NCI-H1105 (cell line): ENCODE measurements around the gene PERCC1.
"Not testable (repeated sequence)": the region's sequence is repeated elsewhere in the genome, so short reads cannot be mapped to it uniquely, and the experiment has no call there.

ENCODE experiments used
- DNase-seq: peaks from one replicate; lab custom pipeline; 2025; lab: John Stamatoyannopoulos, UW

Gene PERCC1

DNA sequence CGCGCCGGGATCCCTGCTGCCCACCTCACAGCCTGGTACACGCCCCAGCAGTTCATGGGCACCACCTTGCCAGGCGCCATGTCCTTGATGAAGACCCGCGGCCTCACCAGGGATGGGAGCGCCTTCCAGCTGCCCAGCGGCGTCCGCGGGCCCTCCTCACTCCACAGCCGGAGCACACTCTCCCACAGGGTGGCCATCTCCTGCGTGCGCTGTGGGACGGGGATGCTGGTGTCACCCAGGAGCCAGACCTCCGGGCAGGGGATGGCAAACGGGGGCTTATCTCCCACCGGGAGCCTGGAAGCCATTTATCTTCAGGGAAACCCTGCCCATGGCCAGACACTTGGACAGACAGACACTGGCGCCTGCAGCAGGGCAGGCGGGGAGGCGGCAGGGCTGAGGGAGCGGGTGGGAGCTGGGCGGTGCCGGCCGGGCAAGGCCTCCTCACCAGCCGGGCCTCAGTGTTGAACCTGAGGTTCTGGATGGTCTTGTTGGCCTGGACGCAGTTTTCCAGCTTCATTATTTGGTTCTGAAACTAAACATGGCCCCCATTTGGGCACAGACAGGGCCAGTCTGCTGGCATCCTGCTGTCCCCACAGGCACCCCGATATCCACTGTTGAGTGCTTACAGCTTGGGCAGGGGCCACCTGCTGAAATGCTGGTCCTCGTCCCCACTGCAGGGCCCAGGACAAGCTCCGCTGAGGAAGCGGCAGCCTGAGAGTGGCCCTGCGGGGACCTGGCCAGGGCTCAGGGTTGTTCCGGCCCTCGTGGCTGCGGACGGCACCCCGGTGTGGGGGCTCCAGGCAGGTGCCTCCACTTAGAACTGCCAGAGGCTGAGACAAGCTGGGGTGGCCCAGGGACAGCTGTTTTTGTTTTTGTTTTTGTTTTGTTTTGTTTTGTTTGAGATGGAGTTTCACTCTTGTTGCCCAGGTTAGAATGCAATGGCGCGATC, 4.0 kb downstream of the PERCC1 start:
- no peak for DNase-seq

DNA sequence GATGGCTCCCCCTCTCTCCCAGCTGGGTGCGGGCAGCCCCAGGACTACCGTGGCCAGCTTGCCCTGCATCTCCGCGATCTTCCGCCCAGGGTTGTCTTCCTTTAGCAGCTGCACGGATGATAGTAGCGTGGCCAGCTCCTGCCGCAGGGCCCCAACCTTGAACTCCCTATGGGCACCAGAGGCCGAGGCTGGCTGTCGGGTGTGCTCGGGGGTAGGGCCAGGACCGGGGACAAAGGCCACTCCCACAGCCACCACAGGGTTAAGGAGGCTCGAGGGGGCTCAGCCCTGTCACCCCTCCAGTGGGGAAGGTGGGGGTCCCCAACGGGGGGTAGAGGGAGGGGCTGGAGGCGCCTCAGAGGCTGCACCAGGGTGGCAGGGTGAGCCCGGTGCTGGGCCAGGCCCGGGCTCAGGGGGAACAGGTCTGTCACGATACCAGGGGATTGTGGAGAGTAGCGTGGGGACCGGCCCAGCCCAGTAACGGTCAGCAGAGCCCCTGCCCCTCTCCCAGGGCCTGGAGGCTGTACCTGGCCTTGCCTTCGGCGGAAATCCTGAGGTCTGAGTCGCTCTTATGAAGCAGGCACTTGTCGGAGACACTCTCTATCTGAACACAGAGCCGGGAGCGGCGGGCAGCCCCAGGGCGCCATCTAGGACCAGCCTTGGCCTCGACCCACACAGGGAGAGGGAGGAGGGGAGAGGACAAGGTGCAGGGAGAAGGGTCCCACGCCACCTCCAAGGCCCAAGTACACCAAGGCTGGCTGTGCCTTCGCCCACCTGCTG, 5.2 kb downstream of the PERCC1 start:
- no peak for DNase-seq

DNA sequence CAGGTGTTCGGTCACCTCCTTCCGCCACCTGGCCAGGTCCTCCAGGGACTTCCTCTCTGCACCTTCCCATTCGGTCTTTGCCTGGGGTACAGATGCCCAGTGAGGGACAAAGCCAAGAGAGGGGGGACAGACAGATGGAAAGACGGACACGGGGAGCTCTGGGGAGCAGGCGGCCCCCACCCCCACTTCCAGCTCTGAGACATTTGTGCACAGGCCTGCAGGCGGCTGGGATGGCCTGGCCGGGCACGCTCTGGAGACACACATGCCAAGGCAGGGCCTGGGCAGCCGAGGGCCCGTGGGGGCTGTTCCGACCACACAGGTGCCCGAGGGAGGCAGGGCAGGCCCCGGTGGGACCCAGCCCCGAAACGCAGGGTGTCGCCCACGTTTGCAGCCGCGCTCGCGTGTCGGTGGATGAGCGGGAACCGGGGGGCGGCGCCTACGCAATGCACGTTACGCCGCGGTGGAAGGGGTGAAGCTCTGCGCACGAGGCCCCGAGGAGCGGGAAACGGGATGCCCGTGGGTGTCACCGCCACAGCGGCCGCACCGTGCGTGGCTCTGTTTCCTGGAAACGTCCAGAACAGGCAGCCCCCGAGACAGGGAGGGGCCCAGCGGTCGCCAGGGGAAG, 6.0 kb downstream of the PERCC1 start:
- no peak for DNase-seq

DNA sequence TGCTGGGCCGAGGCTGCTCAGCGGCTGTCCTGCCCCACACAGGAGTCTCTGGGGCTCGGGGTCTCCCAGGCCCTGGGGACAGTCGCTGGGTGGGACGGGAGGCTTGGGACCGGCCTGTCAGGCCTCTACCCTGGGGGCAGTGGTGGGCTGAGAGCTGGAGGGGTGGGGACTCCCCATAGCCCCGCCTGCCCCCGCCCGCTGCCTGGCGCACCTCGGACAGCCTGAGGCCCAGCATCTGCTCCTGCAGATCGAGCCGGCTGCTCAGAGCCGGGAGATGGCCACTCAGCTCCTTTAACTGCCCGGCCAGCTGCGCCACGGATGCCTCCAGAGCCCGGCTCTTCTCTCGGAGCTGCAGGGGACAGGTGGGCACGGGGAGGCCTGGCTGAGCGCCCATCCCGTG, 6.7 kb downstream of the PERCC1 start:
- no peak for DNase-seq

DNA sequence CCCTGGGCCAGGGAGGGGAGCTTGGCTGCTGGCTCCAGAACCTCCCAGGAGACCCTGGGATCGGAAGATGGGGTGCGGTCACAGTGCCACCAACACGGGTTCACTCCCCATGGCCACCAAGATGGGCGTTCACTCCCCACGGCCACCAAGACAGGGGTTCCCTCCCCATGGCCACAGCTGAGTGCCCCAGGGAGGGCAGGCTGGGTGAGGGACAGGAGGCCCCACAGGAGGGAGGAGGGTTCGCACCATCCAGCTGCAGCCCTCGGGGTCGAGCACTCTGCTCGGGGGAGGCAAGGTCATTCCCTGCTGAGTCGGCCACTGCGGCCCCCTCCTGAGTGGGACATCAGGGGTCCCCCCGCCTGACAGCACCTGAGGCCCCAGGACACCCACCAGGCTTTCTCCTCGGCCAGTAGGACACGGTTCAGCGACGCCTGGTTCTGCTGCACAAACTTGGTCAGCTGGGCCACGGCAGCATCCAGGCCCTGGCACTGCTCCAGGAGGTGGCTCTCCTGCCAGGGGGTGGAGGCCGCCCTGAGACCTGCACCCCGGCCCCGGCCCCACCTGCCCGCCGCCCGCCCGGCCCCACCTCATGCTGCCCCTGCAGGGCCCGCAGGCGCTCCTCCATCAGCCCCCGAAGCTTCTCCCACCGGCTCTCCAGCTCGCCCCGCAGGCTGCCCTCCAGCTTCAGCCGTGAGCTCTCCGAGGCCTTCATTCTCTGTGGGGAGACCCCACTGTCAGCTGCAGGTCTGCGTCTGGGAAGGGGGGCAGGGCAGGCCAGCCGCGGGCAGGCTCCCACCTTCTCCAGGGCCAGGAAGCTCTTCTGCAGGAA, 7.6 kb downstream of the PERCC1 start:
- no peak for DNase-seq

DNA sequence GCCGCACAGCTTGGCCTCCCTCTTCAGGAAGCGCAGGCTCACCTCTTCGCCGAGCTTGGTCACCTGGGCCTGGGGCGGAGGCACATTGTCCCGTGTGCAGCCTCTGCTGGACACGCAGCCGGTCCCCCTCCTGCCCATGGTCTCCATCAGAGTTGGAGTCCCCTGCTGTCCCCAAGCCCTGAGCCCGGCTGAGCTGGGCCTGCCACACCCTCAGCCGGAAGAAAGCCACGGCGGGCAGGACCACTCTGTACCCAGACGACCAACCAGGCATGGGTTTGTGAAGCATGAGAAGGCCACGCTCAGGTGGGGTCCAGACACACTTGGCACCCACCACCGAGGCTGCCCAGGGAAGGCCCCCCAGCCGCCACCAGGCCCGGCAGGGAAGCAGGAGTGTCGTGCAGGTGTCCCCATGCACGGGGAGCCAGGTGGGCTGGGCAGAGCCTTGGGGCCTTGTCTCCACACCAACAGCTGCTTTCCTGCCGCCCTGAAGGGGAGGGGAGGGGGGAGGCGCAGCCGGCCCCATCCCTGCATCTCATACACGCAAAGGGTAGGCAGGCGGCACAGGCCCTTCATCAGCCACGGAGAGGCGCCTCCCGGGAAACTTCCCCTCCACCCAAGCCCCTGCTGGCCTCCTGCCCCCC, 8.3 kb downstream of the PERCC1 start:
- no peak for DNase-seq

DNA sequence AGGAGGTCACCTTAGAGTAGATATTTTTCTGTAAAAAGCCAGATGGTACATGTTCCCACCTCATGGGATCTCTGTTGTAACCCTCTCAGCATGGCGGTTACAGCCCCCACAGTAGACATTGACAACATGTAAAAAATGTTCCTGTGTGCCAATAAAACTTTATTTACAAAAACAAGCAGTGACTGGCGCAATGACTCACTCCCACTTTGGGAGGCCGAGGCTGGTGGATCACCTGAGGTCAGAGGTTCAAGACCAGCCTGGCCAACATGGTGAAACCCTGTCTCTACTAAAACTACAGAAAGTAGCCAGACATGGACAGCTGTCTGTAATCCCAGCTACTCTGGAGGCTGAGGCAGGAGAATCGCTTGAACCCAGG, 8.8 kb downstream of the PERCC1 start:
- not testable (repeated sequence) for DNase-seq

DNA sequence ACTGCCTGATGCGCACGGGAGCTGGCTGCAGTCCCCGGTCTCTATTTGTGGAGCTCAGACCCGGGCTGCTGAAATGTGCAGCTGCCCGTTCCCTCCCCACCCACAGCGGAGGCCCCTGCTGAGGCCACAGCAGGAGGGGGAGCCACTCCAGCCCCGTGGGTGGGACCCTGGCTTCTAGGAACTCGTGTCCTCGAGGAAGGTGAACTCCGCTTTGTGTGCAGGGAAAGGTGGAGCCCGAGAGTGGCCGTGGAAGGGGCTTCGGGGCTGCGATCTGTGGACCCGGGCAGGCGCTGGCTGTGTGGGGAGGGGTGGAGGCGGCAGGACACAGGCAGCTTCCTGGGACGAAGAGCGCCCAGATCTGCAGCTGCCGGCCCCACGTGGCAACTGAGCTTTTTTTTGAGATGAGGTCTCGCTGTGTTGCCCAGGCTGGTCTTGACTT, 10.5 kb downstream of the PERCC1 start:
- DNase-seq, result no peak

DNA sequence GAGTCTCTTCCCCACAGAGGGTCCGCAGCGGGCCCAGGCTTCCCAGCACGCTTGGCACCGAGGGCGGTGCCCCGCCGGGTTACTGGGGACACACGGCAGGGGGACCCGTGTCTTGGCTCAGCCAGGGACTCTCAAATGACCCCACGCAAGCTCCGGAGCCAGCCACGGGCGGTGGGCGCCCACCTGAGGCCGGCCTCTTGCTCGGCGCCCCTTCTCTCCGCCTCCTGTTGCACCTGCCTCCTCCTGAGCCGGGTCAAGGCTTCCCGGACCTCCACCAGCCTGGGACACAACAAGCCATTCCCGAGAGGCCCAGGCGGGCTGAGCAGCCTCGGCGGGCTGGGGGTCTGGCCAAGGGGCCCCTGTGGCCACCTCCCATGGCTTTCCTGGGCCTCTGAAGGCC, 11.8 kb downstream of the PERCC1 start:
- no peak for DNase-seq

DNA sequence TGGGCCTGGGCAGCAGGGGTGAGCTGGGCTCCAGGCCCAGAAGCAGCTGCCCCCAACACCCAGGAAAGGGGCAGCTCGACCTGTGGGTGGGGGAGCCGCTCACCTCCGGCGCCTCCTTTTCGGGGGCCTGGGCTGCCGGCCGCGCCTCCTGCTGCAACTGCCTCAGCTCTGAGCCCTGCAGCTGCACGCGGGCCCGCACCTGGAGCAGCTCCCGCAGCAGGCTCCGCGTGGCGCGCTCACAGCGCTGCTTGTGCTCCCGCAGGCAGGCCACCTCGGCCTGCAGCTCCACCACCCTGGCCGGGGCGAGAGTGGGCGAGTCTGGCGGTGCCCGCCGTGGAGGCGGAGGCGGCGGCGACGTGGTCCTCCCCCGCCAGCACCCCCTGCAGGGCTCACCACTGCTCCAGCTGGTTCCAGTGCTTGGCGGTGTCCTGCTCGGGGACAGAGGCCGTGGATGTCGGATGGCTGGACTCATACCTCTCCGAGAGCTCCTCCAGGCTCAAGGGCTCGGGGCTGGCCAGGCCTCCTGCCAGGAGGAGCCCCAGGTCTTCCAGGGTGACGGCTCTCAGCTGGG, 12.6 kb downstream of the PERCC1 start:
- no peak for DNase-seq

DNA sequence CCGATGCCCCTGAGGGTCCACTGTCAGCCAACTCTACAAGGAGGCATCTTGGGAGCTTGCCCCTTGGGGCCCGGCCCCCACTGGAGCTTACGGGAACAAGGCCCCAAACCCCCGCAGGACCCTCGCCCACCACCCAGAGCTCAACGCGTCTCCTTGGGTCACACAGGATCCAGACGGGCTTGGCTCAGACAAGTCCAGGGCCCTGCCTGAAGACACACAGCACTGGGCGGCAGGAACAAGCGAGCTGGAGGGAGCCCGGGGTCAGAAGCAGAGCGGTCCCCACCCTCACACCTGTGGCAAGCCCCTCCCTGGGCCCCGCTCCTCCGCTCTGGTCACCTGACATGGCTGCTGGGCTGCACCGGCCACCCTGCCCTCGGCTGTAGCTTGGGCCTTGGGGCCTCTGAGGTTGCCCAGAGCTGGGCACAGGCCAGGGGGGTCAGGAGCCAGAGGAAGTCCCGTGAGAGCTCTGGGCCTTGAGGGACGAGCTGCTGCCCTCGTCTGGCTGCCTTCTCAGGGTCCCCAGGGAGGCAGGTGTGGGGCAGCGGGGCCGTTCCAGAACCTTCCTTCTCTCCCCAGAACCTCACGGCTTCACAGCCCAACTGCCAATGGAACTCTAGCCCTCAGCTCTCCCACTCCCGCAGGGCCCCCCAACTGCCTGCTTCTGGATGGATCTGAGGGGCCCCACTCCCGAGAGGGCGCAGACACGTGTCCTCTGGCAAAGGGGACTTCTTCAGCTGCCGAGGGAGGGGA, 13.3 kb downstream of the PERCC1 start, which contains the start of gene CCDC154:
CCDC154 (minus strand) TSS at position 577 of the 750 bp plus-strand sequence; CDS start at position 343, 234 bp downstream.
- DNase-seq, result no peak

DNA sequence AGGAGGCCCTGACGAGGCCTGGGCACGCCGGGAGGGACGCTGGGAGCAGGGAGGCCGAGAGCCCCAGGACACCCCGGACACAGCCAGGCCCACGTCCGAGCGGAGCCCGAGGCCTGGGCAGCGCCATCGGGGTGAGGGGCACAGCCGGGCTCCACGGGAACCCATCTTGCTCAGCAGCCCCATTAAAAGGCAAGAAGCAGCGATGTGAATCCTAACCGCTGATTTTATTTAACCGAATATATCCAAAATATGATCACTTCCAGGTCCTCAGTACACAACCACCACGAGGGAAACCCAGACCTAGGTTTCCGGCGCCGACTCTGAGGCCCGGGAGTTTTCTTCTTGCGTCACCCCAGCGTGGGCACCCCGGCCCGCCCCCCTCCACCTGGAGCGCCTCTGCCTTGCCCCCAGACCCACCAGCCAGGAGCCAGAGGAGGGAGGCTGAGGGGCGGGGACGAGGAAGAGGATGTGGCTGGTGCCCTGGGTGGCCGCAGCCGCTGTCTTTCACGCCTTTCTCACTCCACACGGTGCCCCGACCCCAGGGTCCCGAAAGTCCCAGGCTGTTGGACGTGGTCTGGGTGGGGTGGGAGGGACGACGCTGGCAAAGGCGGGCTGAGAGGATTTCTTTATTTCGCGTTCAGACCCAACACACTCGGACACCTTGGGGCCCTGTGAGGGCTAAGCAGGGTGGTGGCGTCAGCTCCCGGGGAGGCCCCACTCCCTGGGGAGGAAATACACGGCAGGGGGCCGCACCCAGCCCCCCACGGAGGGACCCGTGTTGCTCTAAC, 14.0 kb downstream of the PERCC1 start:
- no peak for DNase-seq

DNA sequence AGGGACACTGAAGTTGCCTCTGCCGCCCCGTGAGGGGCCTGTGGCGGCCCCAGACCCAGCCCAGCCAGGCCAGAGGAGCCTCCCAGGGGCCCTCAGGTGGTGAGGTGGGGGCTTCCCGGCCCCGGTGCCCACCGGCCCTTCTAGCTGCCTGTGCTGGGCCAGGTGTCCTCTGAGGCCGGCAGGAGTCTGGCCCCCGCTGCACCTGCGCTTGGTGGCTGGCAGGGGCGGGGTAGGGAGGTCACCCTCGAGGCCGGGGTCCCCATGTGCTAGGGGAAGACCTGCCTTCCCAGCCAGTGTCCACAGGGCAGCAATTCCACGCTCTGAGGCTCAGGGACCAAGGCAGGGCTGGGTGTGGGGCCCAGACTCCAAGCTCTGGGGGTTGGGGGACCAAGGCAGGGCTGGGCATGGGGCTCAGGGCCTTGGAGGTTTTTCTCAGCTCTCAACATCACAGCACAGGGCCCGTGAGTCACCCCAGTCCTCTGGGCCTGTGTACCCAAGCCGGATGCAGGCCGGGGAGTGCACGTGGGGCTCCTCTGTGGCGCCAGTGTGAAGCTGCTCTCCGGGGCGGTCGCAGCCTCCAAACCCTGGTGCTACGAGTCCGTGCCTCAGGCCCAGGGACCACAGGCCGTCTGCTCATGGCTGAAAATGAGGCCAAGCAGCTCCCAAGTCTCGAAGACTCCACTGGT, 14.8 kb downstream of the PERCC1 start:
- DNase-seq, result no peak

DNA sequence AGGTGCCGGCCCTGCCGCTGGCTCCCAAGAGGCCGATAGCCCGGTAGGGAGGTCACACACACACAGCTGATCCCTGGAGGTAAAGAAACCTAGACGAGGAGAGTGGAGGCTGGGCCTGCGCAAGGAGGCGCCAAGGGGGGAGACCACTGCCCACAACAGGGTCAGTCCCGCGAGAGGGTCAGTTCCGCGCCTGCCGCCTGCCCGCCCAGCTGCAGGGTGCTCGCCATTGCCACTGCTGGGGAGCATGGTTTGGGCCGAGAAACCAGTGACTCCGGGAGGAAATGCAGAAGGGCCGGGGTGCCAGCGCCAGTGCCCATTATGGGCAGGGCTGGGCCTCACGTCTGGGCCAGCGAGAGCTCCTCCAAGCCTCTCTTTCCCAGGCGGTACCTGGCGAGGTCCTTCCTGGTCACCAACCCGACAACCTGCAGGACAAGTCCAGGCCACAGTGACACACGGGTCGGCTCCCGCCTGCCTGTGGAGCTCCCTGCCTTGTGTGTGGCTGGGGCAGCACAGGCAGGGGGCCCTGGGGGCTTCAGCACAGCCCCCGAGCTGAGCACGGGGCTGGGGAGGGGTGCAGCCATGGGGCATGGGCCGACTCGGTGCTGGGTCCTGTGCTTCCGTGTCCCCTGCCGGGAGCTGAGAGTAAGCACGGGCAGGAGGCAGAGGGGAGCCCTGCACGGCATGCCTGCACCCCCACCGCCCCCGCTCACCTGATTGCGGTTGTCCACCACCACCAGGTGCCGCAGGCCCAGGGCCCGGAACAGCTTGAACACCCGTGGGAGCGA, 15.6 kb downstream of the PERCC1 start:
- no peak for DNase-seq

DNA sequence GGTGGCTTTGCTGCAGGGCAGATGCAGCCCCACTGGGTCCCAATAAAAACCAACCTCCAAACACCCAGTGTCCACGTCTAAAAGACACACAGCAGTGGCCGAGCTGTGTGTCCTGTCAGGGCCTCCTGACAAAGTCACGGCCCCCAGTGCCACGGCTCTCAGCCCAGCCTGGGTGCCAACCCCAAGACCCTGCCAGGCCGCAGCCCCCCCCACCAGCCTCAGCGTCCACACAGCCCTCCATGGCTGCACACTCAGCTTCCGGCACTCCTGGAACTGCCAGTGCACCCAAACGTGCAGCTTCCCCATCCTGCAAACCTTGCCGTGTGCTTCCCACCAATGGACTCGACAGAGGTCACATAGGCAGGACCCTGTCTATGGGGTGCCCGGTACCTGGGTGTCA, 17.1 kb downstream of the PERCC1 start:
- no peak for DNase-seq

DNA sequence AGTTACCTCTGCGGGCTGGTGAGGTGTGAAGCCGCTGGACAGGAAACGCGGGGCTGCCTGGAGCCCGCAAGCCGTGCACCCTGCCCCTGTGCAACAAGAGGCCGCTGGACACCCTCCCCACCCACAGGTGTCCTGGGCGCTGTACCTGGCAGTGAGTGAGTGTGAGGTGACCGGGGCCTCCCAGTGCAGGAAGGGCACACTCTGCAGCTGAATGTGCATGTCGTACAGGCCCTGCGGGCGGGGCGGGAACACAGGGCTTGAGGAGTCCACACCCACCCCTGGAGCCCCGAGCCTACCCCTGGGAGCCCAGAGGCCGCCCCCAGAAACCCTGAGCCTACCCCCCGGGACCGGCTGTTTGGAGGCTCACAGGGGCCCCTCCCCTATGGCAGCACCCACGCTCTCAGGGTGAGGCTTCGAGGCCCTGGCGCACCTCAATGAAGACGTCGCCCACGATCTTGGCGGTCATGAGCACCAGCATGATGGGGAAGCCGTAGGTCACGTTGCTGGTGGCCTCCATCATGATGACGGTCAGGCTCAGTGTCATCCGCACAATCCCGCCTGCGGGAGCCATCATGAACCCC, 17.7 kb downstream of the PERCC1 start:
- no peak for DNase-seq

DNA sequence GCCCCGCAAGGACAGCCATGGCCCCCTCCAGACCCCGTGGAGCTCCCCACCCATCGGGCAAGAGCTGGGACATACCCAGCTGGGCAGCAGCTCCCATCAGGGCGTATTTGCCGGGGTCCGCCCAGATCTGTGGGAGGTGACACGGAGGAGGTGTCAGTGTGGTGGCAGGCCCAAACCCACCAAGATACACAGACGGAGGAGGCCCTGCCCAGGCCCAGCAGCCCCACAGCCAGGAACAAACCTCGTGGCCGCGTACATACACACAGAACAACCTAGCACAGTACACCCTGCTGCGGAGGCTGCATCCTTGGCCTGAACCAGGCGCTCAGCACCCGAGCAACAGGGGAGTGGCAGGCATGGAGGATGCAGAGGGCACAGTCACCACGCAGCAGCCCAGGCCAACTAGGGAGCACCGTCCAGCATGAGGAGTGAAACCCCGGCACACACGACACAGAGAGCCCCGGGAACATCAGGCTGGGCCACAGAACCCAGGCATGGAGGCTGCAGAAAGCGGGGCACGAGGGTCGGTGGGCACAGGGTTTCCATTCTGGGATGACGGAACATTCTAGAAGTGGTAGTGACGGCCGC, 18.4 kb downstream of the PERCC1 start:
- DNase-seq, result no peak
